ENCODE measurements around the gene NSUN3.

Gene NSUN3

DNA sequence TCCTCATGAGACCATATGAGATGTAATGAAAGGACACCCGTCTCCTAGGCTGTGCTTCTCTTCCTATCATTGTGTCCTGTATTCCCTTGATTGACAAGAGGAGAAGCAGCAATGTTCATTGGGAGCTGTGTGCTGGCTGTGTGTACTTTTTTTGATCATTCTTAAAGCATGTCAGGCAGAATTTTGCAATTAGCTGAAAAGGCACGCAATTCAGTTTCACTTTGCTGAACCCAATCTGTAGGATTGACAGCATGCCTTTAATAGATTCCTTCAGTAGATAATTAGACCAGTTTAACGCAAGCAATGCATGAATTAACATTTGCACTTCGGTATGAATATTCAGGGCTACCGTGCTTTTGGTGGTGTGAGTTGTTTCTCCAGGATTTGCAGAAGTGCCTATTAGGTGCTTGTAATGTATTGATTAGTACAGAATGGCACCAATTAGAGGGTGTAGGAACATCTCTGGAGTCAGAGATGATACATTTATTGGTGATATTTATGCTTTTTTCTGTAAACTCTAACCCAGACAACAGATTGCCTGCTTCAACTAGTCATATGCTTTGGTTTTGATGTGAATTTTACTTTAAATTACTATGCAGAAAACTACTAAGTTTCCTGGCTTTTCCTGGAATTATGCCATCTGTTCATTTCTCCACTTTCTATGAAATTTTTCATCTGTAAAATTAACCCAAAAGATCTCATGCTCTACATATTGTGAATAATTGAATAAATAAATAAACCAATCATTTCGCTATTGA is 114.3 kb downstream of the NSUN3 start:
- H3K27me3 Mint-ChIP-seq = no peaks in the 10 kb centered on the region
- H3K36me3 Mint-ChIP-seq = no peaks in the 10 kb centered on the region
- no peak for ATAC-seq
- H3K4me3 Mint-ChIP-seq = no peak overlapping the region
- no peaks in the 10 kb centered on the region for H3K9me3 Mint-ChIP-seq
- no peak overlapping the region for H3K27ac Mint-ChIP-seq
- no peaks in the 10 kb centered on the region for H3K4me1 Mint-ChIP-seq
